SK-N-SH (cell line): ENCODE results near the gene PMF1. TPM values are rescaled to one million over a fixed set of nuclear protein-coding genes. Genes with fewer than 3 reads are reported as not detected.

Source experiments
- CTCF ChIA-PET: fragments of 300-600, 350-600 bp; formaldehyde crosslinking; extraction: SDS; loops from one replicate; lab custom pipeline; 2021; lab: Yijun Ruan, JAX
- POLR2A ChIA-PET: fragments of 350-600 bp; sonication (Branson Sonifier 250); formaldehyde crosslinking; extraction: SDS; loops from one replicate; lab custom pipeline; 2020; ENCODE audit warnings: antibody characterized with exemption, inconsistent platforms; lab: Yijun Ruan, JAX
- DNase-seq: peaks from one replicate; pipeline ENCODE4 v3.0.0; 2012
- H2AFZ ChIP-seq: fragments of 200-600 bp; sonication (generic); 2 replicates; pipeline ENCODE4 v1.8.1; 2016; ENCODE audit warnings: antibody characterized with exemption, mild to moderate bottlenecking, low read depth
- H3F3A ChIP-seq: fragments of 200-600 bp; sonication (generic); replicated peaks from 2 replicates; pipeline ENCODE3; 2016; ENCODE audit warnings: antibody characterized with exemption, mild to moderate bottlenecking; ENCODE audit not compliant: insufficient read depth
- H3K27ac ChIP-seq, 2 experiments: fragments of 200-500 bp in 1 of 2; fragments of 200-600 bp in 1 of 2; sonication (Bioruptor generic) in 1 of 2; sonication (generic), shearing (Covaris generic) in 1 of 2; 2 replicates each; pipeline versions ENCODE4 v1.5.1 to v1.6.1; 2014 to 2016; ENCODE audit warnings: low read depth in 2 of 2, inconsistent platforms in 1 of 2, low read length in 1 of 2, mild to moderate bottlenecking in 1 of 2, mixed read lengths in 1 of 2
- H3K27me3 ChIP-seq: fragments of 200-600 bp; sonication (generic), shearing (Covaris generic); 2 replicates; pipeline ENCODE4 v1.6.1; 2016; ENCODE audit warnings: mixed run types; ENCODE audit not compliant: insufficient read depth
- H3K36me3 ChIP-seq, 2 experiments: fragments of 200-500 bp in 1 of 2; fragments of 200-600 bp in 1 of 2; sonication (Bioruptor generic) in 1 of 2; sonication (generic) in 1 of 2; replicated peaks in 1 of 2; 2 replicates each; pipeline versions ENCODE3 to v1.5.1; 2014 to 2016; ENCODE audit warnings: low read length in 1 of 2, mild to moderate bottlenecking in 1 of 2; ENCODE audit not compliant: insufficient read depth in 2 of 2, control insufficient read depth in 1 of 2
- H3K4me1 ChIP-seq, 2 experiments: fragments of 200-500 bp in 1 of 2; fragments of 200-600 bp in 1 of 2; sonication (Bioruptor generic) in 1 of 2; sonication (generic), shearing (Covaris generic) in 1 of 2; 2 replicates each; pipeline versions ENCODE4 v1.5.1 to v1.6.1; 2014 to 2016; ENCODE audit warnings: low read depth in 1 of 2, low read length in 1 of 2, mixed run types in 1 of 2; ENCODE audit not compliant: insufficient read depth in 2 of 2, control insufficient read depth in 1 of 2
- H3K4me2 ChIP-seq: fragments of 200-600 bp; sonication (generic), shearing (Covaris generic); 2 replicates; pipeline ENCODE4 v1.6.1; 2017; ENCODE audit warnings: mixed run types
- H3K4me3 ChIP-seq, 2 experiments: fragments of 200-500 bp in 1 of 2; fragments of 200-600 bp in 1 of 2; sonication (Bioruptor generic) in 1 of 2; sonication (generic), shearing (Covaris generic) in 1 of 2; 2 replicates each; pipeline versions ENCODE4 v1.5.1 to v1.8.1; 2014 to 2016; ENCODE audit warnings: low read depth in 2 of 2, inconsistent platforms in 1 of 2, low read length in 1 of 2, mild to moderate bottlenecking in 1 of 2, mixed read lengths in 1 of 2, moderate library complexity in 1 of 2
- H3K79me2 ChIP-seq: fragments of 200-600 bp; sonication (generic); 2 replicates; pipeline ENCODE4 v1.8.1; 2017; ENCODE audit warnings: mild to moderate bottlenecking; ENCODE audit not compliant: insufficient read depth
- H3K9ac ChIP-seq: fragments of 200-600 bp; sonication (generic); 2 replicates; pipeline ENCODE4 v1.6.1; 2017; ENCODE audit warnings: mixed run types
- H3K9me2 ChIP-seq: fragments of 200-600 bp; sonication (generic); 2 replicates; pipeline ENCODE4 v1.6.1; 2017; ENCODE audit warnings: mixed run types
- H3K9me3 ChIP-seq: fragments of 200-600 bp; sonication (generic); 2 replicates; pipeline ENCODE4 v1.6.1; 2017; ENCODE audit warnings: mixed run types, mild to moderate bottlenecking, moderate library complexity
- H4K20me1 ChIP-seq: fragments of 200-600 bp; sonication (generic); 2 replicates; pipeline ENCODE4 v1.6.1; 2017; ENCODE audit warnings: mild to moderate bottlenecking, mixed run types; ENCODE audit not compliant: insufficient read depth
- CHD2 ChIP-seq: fragments of 150-350 bp; IDR thresholded peaks from 2 replicates; pipeline ENCODE4 v1.6.1; 2018; ENCODE audit warnings: low read length; ENCODE audit not compliant: partially characterized antibody
- ELF1 ChIP-seq: IDR thresholded peaks from 2 replicates; pipeline ENCODE4 v1.4.0; 2012
- EP300 ChIP-seq, 2 experiments: IDR thresholded peaks; 2 replicates each; pipeline versions ENCODE4 v1.4.0 to v1.6.1; 2012; ENCODE audit warnings: borderline replicate concordance in 1 of 2, low read depth in 1 of 2, low read length in 1 of 2
- EZH2phosphoT487 ChIP-seq: fragments of 200-600 bp; sonication (generic); IDR thresholded peaks from 2 replicates; pipeline ENCODE4 v1.6.1; 2017; ENCODE audit warnings: low read depth, mixed run types, mild to moderate bottlenecking, antibody characterized with exemption, moderate library complexity, borderline replicate concordance
- FOSL2 ChIP-seq: IDR thresholded peaks from 2 replicates; pipeline ENCODE4 v1.4.0; 2012; ENCODE audit warnings: low read depth, mild to moderate bottlenecking, moderate library complexity, borderline replicate concordance
- FOXM1 ChIP-seq: IDR thresholded peaks from 2 replicates; pipeline ENCODE4 v1.4.0; 2012; ENCODE audit warnings: low read depth, mild to moderate bottlenecking
- GABPA ChIP-seq: IDR thresholded peaks from 2 replicates; pipeline ENCODE4 v1.4.0; 2012; ENCODE audit warnings: low read depth, mild to moderate bottlenecking
- JUND ChIP-seq: IDR thresholded peaks from 2 replicates; pipeline ENCODE4 v1.4.0; 2012
- MEF2A ChIP-seq: IDR thresholded peaks from 2 replicates; pipeline ENCODE4 v1.4.0; 2012; ENCODE audit warnings: low read depth, borderline replicate concordance
- MXI1 ChIP-seq: IDR thresholded peaks from 2 replicates; pipeline ENCODE4 v1.6.1; 2012; ENCODE audit warnings: mild to moderate bottlenecking, low read depth, low read length, improper control_type of control experiment
- NFIC ChIP-seq: IDR thresholded peaks from 2 replicates; pipeline ENCODE4 v1.4.0; 2012; ENCODE audit warnings: borderline replicate concordance
- NRF1 ChIP-seq: IDR thresholded peaks from 2 replicates; pipeline ENCODE4 v1.6.1; 2012; ENCODE audit warnings: low read depth, mild to moderate bottlenecking, low read length
- POLR2AphosphoS5 ChIP-seq: IDR thresholded peaks from 2 replicates; pipeline ENCODE4 v1.6.1; 2012; ENCODE audit warnings: low read depth, low read length
- RAD21 ChIP-seq: IDR thresholded peaks from 2 replicates; pipeline ENCODE4 v1.6.1; 2012; ENCODE audit warnings: mild to moderate bottlenecking, low read length
- RCOR1 ChIP-seq: fragments of 150-350 bp; IDR thresholded peaks from 2 replicates; pipeline ENCODE4 v1.6.1; 2017; ENCODE audit warnings: antibody characterized with exemption, low read length
- RFX5 ChIP-seq: IDR thresholded peaks from 2 replicates; pipeline ENCODE4 v1.6.1; 2012; ENCODE audit warnings: mild to moderate bottlenecking, improper control_type of control experiment, low read length
- RXRA ChIP-seq: IDR thresholded peaks from 2 replicates; pipeline ENCODE4 v1.4.0; 2012; ENCODE audit warnings: low read depth, mild to moderate bottlenecking, borderline replicate concordance
- SIN3A ChIP-seq: IDR thresholded peaks from 2 replicates; pipeline ENCODE4 v1.6.1; 2012; ENCODE audit warnings: low read depth, mild to moderate bottlenecking, low read length, moderate library complexity, borderline replicate concordance
- SMC3 ChIP-seq: IDR thresholded peaks from 2 replicates; pipeline ENCODE4 v1.6.1; 2012; ENCODE audit warnings: low read depth, low read length, improper control_type of control experiment
- TCF12 ChIP-seq: IDR thresholded peaks from 2 replicates; pipeline ENCODE4 v1.4.0; 2012
- YY1 ChIP-seq: IDR thresholded peaks from 2 replicates; pipeline ENCODE4 v1.4.0; 2012; ENCODE audit warnings: low read depth, mild to moderate bottlenecking
- WGBS: methylation state at CpG from one replicate; pipeline ENCODE4 v1.1.6; 2017; ENCODE audit warnings: low lambda C conversion rate; 5-methylcytosine and 5-hydroxymethylcytosine counted together
- polyA plus RNA-seq, 3 experiments: library from polyadenylated mRNA; depleted of rRNA; stranded (reverse); fragments of >200 nt; gene quantifications; 2 replicates each; pipeline ENCODE4 v1.2.3, GENCODE V29; 2012
- TF ChIP-seq, protein P1 (sequence below): IDR thresholded peaks from 2 replicates; pipeline ENCODE4; 2012
- TF ChIP-seq, protein P2 (sequence below): IDR thresholded peaks from 2 replicates; pipeline ENCODE4 v1.4.0; 2012; ENCODE audit warnings: low read depth
- TF ChIP-seq, protein P3 (sequence below): IDR thresholded peaks from 2 replicates; pipeline ENCODE4 v1.4.0; 2012; ENCODE audit warnings: low read depth, borderline replicate concordance
- TF ChIP-seq, protein P4 (sequence below): IDR thresholded peaks from 2 replicates; pipeline ENCODE4 v1.6.1; 2012; ENCODE audit warnings: mild to moderate bottlenecking, low read depth, low read length, moderate library complexity
- TF ChIP-seq, protein P5 (sequence below): IDR thresholded peaks from 2 replicates; pipeline ENCODE4 v1.4.0; 2012; ENCODE audit warnings: low read depth, borderline replicate concordance

PMF1 gene
- polyA plus RNA-seq, 1 of the 3 experiments (the other 2 are of a cell fraction), result 89.5 TPM

DNA sequence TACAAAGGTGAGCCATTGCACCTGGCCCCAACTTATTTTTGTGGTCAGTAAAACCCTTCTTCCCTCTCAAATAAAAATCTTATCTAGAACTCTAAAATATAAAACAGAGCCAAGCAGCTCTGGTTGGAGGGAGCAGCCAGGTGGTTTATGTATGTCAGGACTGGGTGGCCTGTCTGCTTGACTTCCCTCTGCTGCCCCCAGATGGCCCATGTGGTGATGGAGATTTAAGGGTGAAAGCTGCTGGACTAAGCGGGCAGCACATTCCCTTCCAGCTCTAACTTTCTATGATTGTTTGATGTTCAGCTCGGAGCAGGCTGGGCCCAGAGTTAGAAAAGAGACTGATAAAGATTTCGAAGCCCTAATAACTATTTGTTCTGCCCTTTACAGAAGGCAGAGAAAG lies 47.0 kb downstream of the PMF1 start:
- no peaks in the 10 kb centered on the region for H3K9me3 ChIP-seq
- POLR2A ChIA-PET, result interaction anchor here (0.7 to 1.8 kb wide), 4 partner anchors 8 to 47 kb away, joined by 4 to 9 read pairs (median 6); partner anchors contain the start of genes BGLAP, PMF1 and SMG5
- CTCF ChIA-PET, result interaction anchor here (0.5 to 3.6 kb wide), 39 partner anchors 9 to 181 kb away, joined by 3 to 35 read pairs (median 6); partner anchors contain the start of genes BGLAP, GLMP, PAQR6 and PMF1
- peak overlapping the region in 1 of 2 experiments; percentile 36; a peak in 2 of 4 replicates for H3K27ac ChIP-seq
- H3K36me3 ChIP-seq, result peaks cover 67 to 72% of the 10 kb centered on the region in 2 experiments
- no peak overlapping the region for H3K4me3 ChIP-seq
- H3K9ac ChIP-seq, result no peak overlapping the region
- H2AFZ ChIP-seq, result no peak overlapping the region
- H3F3A ChIP-seq, result peaks cover 22% of the 10 kb centered on the region
- peaks cover 7% of the 10 kb centered on the region; the same call in 1 of the 2 replicates for H3K79me2 ChIP-seq
- DNase-seq, result peak; percentile 64
- no peak overlapping the region for H3K4me2 ChIP-seq
- H4K20me1 ChIP-seq, result peaks cover 13% of the 10 kb centered on the region; the same call in 1 of the 2 replicates
- H3K9me2 ChIP-seq, result no peaks in the 10 kb centered on the region
- WGBS, result 94% methylated on average over 3 of the region's 3 CpGs
- no peaks in the 10 kb centered on the region for H3K27me3 ChIP-seq
- H3K4me1 ChIP-seq, result peaks cover 11 to 27% of the 10 kb centered on the region in 2 experiments; a peak in 3 of 4 replicates
- TF ChIP-seq YY1, result no peak
- TF ChIP-seq, protein P1, sequence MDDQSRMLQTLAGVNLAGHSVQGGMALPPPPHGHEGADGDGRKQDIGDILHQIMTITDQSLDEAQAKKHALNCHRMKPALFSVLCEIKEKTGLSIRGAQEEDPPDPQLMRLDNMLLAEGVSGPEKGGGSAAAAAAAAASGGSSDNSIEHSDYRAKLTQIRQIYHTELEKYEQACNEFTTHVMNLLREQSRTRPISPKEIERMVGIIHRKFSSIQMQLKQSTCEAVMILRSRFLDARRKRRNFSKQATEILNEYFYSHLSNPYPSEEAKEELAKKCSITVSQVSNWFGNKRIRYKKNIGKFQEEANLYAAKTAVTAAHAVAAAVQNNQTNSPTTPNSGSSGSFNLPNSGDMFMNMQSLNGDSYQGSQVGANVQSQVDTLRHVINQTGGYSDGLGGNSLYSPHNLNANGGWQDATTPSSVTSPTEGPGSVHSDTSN, result no peak
- no peak for TF ChIP-seq NRF1
- no peak for TF ChIP-seq GABPA
- TF ChIP-seq SIN3A, result no peak
- TF ChIP-seq, protein P2, sequence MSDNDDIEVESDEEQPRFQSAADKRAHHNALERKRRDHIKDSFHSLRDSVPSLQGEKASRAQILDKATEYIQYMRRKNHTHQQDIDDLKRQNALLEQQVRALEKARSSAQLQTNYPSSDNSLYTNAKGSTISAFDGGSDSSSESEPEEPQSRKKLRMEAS, result no peak
- no peak for TF ChIP-seq FOXM1
- no peak for TF ChIP-seq ELF1
- no peak for TF ChIP-seq POLR2AphosphoS5
- no peak for TF ChIP-seq RFX5
- TF ChIP-seq MEF2A, result no peak
- TF ChIP-seq TCF12, result no peak
- peak; percentile 66; the same call in 1 of the 2 replicates for TF ChIP-seq SMC3
- peak in 1 of 2 experiments; percentile 21; a peak in 1 of 4 replicates for TF ChIP-seq EP300 (IDR thresholded peaks at IDR 0.05; ENCODE audit: borderline replicate concordance in 1 of 2, low read depth in 1 of 2, low read length in 1 of 2)
- no peak for TF ChIP-seq RXRA
- no peak for TF ChIP-seq NFIC
- TF ChIP-seq, protein P3, sequence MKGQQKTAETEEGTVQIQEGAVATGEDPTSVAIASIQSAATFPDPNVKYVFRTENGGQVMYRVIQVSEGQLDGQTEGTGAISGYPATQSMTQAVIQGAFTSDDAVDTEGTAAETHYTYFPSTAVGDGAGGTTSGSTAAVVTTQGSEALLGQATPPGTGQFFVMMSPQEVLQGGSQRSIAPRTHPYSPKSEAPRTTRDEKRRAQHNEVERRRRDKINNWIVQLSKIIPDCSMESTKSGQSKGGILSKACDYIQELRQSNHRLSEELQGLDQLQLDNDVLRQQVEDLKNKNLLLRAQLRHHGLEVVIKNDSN, result no peak
- TF ChIP-seq FOSL2, result no peak
- TF ChIP-seq, protein P4, sequence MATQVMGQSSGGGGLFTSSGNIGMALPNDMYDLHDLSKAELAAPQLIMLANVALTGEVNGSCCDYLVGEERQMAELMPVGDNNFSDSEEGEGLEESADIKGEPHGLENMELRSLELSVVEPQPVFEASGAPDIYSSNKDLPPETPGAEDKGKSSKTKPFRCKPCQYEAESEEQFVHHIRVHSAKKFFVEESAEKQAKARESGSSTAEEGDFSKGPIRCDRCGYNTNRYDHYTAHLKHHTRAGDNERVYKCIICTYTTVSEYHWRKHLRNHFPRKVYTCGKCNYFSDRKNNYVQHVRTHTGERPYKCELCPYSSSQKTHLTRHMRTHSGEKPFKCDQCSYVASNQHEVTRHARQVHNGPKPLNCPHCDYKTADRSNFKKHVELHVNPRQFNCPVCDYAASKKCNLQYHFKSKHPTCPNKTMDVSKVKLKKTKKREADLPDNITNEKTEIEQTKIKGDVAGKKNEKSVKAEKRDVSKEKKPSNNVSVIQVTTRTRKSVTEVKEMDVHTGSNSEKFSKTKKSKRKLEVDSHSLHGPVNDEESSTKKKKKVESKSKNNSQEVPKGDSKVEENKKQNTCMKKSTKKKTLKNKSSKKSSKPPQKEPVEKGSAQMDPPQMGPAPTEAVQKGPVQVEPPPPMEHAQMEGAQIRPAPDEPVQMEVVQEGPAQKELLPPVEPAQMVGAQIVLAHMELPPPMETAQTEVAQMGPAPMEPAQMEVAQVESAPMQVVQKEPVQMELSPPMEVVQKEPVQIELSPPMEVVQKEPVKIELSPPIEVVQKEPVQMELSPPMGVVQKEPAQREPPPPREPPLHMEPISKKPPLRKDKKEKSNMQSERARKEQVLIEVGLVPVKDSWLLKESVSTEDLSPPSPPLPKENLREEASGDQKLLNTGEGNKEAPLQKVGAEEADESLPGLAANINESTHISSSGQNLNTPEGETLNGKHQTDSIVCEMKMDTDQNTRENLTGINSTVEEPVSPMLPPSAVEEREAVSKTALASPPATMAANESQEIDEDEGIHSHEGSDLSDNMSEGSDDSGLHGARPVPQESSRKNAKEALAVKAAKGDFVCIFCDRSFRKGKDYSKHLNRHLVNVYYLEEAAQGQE, result no peak
- TF ChIP-seq, protein P5, sequence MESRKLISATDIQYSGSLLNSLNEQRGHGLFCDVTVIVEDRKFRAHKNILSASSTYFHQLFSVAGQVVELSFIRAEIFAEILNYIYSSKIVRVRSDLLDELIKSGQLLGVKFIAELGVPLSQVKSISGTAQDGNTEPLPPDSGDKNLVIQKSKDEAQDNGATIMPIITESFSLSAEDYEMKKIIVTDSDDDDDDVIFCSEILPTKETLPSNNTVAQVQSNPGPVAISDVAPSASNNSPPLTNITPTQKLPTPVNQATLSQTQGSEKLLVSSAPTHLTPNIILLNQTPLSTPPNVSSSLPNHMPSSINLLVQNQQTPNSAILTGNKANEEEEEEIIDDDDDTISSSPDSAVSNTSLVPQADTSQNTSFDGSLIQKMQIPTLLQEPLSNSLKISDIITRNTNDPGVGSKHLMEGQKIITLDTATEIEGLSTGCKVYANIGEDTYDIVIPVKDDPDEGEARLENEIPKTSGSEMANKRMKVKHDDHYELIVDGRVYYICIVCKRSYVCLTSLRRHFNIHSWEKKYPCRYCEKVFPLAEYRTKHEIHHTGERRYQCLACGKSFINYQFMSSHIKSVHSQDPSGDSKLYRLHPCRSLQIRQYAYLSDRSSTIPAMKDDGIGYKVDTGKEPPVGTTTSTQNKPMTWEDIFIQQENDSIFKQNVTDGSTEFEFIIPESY, result no peak
- TF ChIP-seq MXI1, result peak; percentile 65; the same call in 1 of the 2 replicates
- TF ChIP-seq RCOR1, result no peak
- no peak for TF ChIP-seq JUND
- TF ChIP-seq RAD21, result peak; percentile 79
- TF ChIP-seq EZH2phosphoT487, result no peak
- TF ChIP-seq CHD2, result peak; percentile 12
